ENCODE measurements around the gene CAPN13.

CAPN13 gene

GRCh38 chr2:30758191-30758651 lies 49.0 kb downstream of the CAPN13 start:
- no peak overlapping the region for H3K27ac Mint-ChIP-seq
- H3K4me3 Mint-ChIP-seq: no peak overlapping the region
- no peak for DNase-seq
- H3K4me1 Mint-ChIP-seq: no peaks in the 10 kb centered on the region
- H3K27me3 Mint-ChIP-seq: peaks cover 29% of the 10 kb centered on the region
- no peaks in the 10 kb centered on the region for H3K9me3 Mint-ChIP-seq
- ATAC-seq: no peak

- H3K27me3 Mint-ChIP-seq: peaks cover 31% of the 10 kb centered on the region
- peak overlapping the region in 1 of 2 donors; percentile 32 for H3K27ac Mint-ChIP-seq
- H3K9me3 Mint-ChIP-seq: no peaks in the 10 kb centered on the region
- no peaks in the 10 kb centered on the region for H3K4me1 Mint-ChIP-seq
- no peak overlapping the region for H3K4me3 Mint-ChIP-seq
- DNase-seq (no peak), ATAC-seq (no peak)
These were observed 49.5 kb downstream of the CAPN13 start for GRCh38 chr2:30757749-30758148.

- Mint-ChIP-seq H3K4me1 (no peaks in the 10 kb centered on the region), H3K9me3 (no peaks in the 10 kb centered on the region), H3K27ac (no peak overlapping the region), H3K4me3 (no peak overlapping the region), H3K27me3 (peaks cover 31% of the 10 kb centered on the region)
- ATAC-seq (no peak), DNase-seq (no peak)
These were observed 50.3 kb downstream of the CAPN13 start for GRCh38 chr2:30756971-30757370.

- DNase-seq (no peak), ATAC-seq (no peak)
- Mint-ChIP-seq H3K27ac (no peak overlapping the region), H3K27me3 (peaks cover 31% of the 10 kb centered on the region), H3K4me1 (no peaks in the 10 kb centered on the region), H3K9me3 (no peaks in the 10 kb centered on the region), H3K4me3 (no peak overlapping the region)
These were observed 51.1 kb downstream of the CAPN13 start for GRCh38 chr2:30756051-30756719.

- Mint-ChIP-seq H3K4me1 (no peaks in the 10 kb centered on the region), H3K27me3 (peaks cover 36% of the 10 kb centered on the region), H3K9me3 (no peaks in the 10 kb centered on the region), H3K27ac (no peak overlapping the region), H3K4me3 (no peak overlapping the region)
- ATAC-seq (no peak), DNase-seq (no peak)
These were observed 53.6 kb downstream of the CAPN13 start for GRCh38 chr2:30753630-30754029.

- Mint-ChIP-seq H3K9me3 (no peaks in the 10 kb centered on the region), H3K4me1 (no peaks in the 10 kb centered on the region), H3K27me3 (peaks cover 42% of the 10 kb centered on the region), H3K4me3 (no peak overlapping the region), H3K27ac (no peak overlapping the region)
- ATAC-seq (no peak), DNase-seq (no peak)
These were observed 54.4 kb downstream of the CAPN13 start for GRCh38 chr2:30752811-30753210.

- Mint-ChIP-seq H3K4me1 (no peaks in the 10 kb centered on the region), H3K27me3 (peaks cover 12% of the 10 kb centered on the region), H3K9me3 (no peaks in the 10 kb centered on the region), H3K27ac (no peak overlapping the region), H3K4me3 (no peak overlapping the region)
- DNase-seq: no peak
- ATAC-seq: no peak
These were observed 60.0 kb downstream of the CAPN13 start for GRCh38 chr2:30747206-30747605.

- H3K27me3 Mint-ChIP-seq: peaks cover 12% of the 10 kb centered on the region
These were observed 62.4 kb downstream of the CAPN13 start for GRCh38 chr2:30744823-30745222.

GRCh38 chr2:30741576-30741975 lies 65.7 kb downstream of the CAPN13 start:
- H3K27ac Mint-ChIP-seq: no peak overlapping the region
- DNase-seq (no peak), ATAC-seq (no peak)
- peaks cover 19% of the 10 kb centered on the region for H3K27me3 Mint-ChIP-seq
- no peaks in the 10 kb centered on the region for H3K4me1 Mint-ChIP-seq
- no peak overlapping the region for H3K4me3 Mint-ChIP-seq
- no peaks in the 10 kb centered on the region for H3K9me3 Mint-ChIP-seq

More at GRCh38 chr2:30744823-30745222, 62.4 kb downstream of the CAPN13 start:
- no peaks in the 10 kb centered on the region for H3K4me1 Mint-ChIP-seq
- no peak overlapping the region for H3K4me3 Mint-ChIP-seq
- ATAC-seq (no peak), DNase-seq (no peak)
- H3K9me3 Mint-ChIP-seq: no peaks in the 10 kb centered on the region
- no peak overlapping the region for H3K27ac Mint-ChIP-seq

- Mint-ChIP-seq H3K27me3 (peaks cover 20% of the 10 kb centered on the region), H3K27ac (no peak overlapping the region), H3K4me1 (no peaks in the 10 kb centered on the region), H3K9me3 (no peaks in the 10 kb centered on the region), H3K4me3 (no peak overlapping the region)
- ATAC-seq (no peak), DNase-seq (no peak)
These were observed 68.9 kb downstream of the CAPN13 start for GRCh38 chr2:30738141-30738911.

- Mint-ChIP-seq H3K27ac (no peak overlapping the region), H3K9me3 (no peaks in the 10 kb centered on the region), H3K4me3 (no peak overlapping the region), H3K4me1 (no peaks in the 10 kb centered on the region), H3K27me3 (peaks cover 20% of the 10 kb centered on the region)
- no peak for ATAC-seq
- DNase-seq: no peak
These were observed 70.0 kb downstream of the CAPN13 start for GRCh38 chr2:30737326-30737610.

GRCh38 chr2:30736461-30737325 lies 70.6 kb downstream of the CAPN13 start:
- ATAC-seq (no peak), DNase-seq (no peak)
- no peaks in the 10 kb centered on the region for H3K4me1 Mint-ChIP-seq
- H3K27ac Mint-ChIP-seq: no peak overlapping the region
- H3K27me3 Mint-ChIP-seq: peaks cover 20% of the 10 kb centered on the region
- no peak overlapping the region for H3K4me3 Mint-ChIP-seq
- H3K9me3 Mint-ChIP-seq: no peaks in the 10 kb centered on the region

GRCh38 chr2:30733876-30734520 lies 73.2 kb downstream of the CAPN13 start:
- ATAC-seq (no peak), DNase-seq (no peak)
- H3K27ac Mint-ChIP-seq: no peak overlapping the region
- no peaks in the 10 kb centered on the region for H3K9me3 Mint-ChIP-seq
- no peak overlapping the region for H3K4me3 Mint-ChIP-seq
- no peaks in the 10 kb centered on the region for H3K4me1 Mint-ChIP-seq
- peaks cover 20% of the 10 kb centered on the region for H3K27me3 Mint-ChIP-seq

- ATAC-seq (no peak), DNase-seq (no peak)
- Mint-ChIP-seq H3K27me3 (peaks cover 12% of the 10 kb centered on the region), H3K4me1 (no peaks in the 10 kb centered on the region), H3K27ac (no peak overlapping the region), H3K9me3 (no peaks in the 10 kb centered on the region), H3K4me3 (no peak overlapping the region)
These were observed 74.4 kb downstream of the CAPN13 start for GRCh38 chr2:30732876-30733275.

- H3K4me1 Mint-ChIP-seq: no peaks in the 10 kb centered on the region
- no peak overlapping the region for H3K4me3 Mint-ChIP-seq
- H3K9me3 Mint-ChIP-seq: no peaks in the 10 kb centered on the region
- ATAC-seq (no peak), DNase-seq (no peak)
- H3K27me3 Mint-ChIP-seq: peaks cover 9% of the 10 kb centered on the region
- H3K27ac Mint-ChIP-seq: no peak overlapping the region
These were observed 74.9 kb downstream of the CAPN13 start for GRCh38 chr2:30732376-30732775.
